ENCODE measurements around the gene RBMY1A1.

DNA sequence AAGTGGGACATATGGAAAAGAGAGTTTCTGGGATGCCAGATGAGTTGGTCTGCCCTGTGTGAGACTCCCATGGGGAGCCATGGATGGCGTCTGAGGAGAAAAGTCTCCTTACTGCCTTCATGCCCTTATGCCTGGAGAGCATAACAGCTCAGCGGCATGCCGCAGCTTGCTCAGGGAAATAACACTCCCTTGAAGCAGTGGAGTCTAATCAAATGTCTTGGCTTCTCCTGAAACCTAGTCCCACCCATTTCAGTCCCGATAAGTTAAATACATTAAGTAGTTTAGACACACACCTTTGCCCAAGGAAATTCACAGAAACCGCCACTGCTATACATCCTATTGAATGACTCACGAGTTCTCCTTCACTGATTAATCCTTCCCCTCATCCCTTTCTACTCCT, 50.8 kb downstream of the RBMY1A1 start:
- TF ChIP-seq, protein P1, sequence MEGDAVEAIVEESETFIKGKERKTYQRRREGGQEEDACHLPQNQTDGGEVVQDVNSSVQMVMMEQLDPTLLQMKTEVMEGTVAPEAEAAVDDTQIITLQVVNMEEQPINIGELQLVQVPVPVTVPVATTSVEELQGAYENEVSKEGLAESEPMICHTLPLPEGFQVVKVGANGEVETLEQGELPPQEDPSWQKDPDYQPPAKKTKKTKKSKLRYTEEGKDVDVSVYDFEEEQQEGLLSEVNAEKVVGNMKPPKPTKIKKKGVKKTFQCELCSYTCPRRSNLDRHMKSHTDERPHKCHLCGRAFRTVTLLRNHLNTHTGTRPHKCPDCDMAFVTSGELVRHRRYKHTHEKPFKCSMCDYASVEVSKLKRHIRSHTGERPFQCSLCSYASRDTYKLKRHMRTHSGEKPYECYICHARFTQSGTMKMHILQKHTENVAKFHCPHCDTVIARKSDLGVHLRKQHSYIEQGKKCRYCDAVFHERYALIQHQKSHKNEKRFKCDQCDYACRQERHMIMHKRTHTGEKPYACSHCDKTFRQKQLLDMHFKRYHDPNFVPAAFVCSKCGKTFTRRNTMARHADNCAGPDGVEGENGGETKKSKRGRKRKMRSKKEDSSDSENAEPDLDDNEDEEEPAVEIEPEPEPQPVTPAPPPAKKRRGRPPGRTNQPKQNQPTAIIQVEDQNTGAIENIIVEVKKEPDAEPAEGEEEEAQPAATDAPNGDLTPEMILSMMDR (IDR thresholded peaks at IDR 0.05): no peak
- TF ChIP-seq POLR2A (IDR thresholded peaks at IDR 0.05) (no peak), POLR2AphosphoS5 (IDR thresholded peaks at IDR 0.05) (no peak), EP300 (IDR thresholded peaks at IDR 0.05) (no peak)

Measured in gastroesophageal sphincter (tissue), 3 donors.